GM12892 (cell line): ENCODE results near the gene TNFAIP2.

ENCODE experiments used
- POLR2A ChIP-seq: IDR thresholded peaks from 2 replicates; pipeline ENCODE4 v1.6.1; 2011; ENCODE audit warnings: low read depth, low read length, control low read depth
- POLR2AphosphoS5 ChIP-seq: IDR thresholded peaks from 2 replicates; pipeline ENCODE4 v1.6.1; 2011; ENCODE audit warnings: low read depth, low read length, control low read depth
- TAF1 ChIP-seq: IDR thresholded peaks from 2 replicates; pipeline ENCODE4 v1.6.1; 2011; ENCODE audit warnings: low read depth, mild to moderate bottlenecking, control low read depth, low read length, borderline replicate concordance

DNA sequence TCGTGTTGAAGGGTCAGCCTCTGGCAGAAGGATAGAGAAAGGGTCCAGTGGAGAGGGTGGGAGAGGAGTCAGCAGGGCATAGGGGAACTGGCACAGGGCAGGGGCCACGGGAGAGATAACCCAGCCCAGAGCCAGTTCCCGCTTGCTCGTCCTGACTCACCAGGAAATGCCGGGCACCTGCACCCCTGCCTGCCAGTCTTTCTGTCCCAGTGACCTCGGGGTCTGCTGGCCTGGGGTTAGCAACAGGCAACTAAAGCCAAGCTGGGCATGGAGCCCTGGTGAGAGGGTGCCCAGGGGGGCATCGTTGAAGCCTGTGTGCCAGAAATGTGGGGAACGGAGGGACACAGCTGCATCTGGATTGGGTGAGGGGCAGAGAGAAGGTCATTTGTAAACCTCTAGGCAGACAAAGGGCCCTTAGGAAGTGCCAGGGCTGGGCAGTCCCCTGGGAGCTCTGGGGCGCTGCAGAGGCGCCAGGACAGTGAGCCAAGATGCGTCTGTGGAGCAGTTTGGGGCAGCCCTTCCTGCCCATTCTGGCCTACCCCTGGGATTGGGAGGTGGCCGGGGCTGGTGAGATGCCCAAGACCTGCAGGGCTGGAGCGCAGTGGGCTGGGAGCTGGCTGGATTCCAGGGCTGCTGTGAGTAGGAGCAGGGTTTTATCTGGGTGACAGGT, 5.5 kb downstream of the TNFAIP2 start:
- TF ChIP-seq POLR2A, result no peak
- no peak for TF ChIP-seq TAF1
- TF ChIP-seq POLR2AphosphoS5, result no peak
